ENCODE results near the gene DUSP9. TPM values are rescaled to one million over a fixed set of nuclear protein-coding genes. Genes with fewer than 3 reads are reported as not detected.

DUSP9 gene
- polyA plus RNA-seq, 1 experiment = 0.06 TPM

- ChIA-PET POLR2A (no interaction called here), CTCF (interaction anchor here (0.7 to 1.8 kb wide), 2 partner anchors 57 to 67 kb away, joined by 3 to 7 read pairs; no protein-coding TSS in a partner anchor)
- DNase-seq (ENCODE audit: low read depth) = no peak
- Histone ChIP-seq H3K36me3 (ENCODE audit: control insufficient read depth, insufficient read depth, low read length) (no peaks in the 10 kb centered on the region), H3K27me3 (ENCODE audit: control insufficient read depth, insufficient read depth, low read length) (no peaks in the 10 kb centered on the region), H3K4me3 (ENCODE audit: low read depth, low read length) (no peak overlapping the region)
- TF ChIP-seq CTCF (IDR thresholded peaks at IDR 0.05; ENCODE audit: insufficient read depth, low read depth, low read length) = no peak
These were observed 40.5 kb upstream of the DUSP9 start for GRCh38 chrX:153606503-153606902.

GRCh38 chrX:153608376-153608775, 38.6 kb upstream of the DUSP9 start:
- CTCF ChIA-PET = no interaction called here
- no peak for DNase-seq (ENCODE audit: low read depth)
- H3K4me3 ChIP-seq (ENCODE audit: low read depth, low read length) = no peak overlapping the region
- no peak for TF ChIP-seq CTCF (IDR thresholded peaks at IDR 0.05; ENCODE audit: insufficient read depth, low read depth, low read length)
- no peaks in the 10 kb centered on the region for H3K36me3 ChIP-seq (ENCODE audit: control insufficient read depth, insufficient read depth, low read length)
- H3K27me3 ChIP-seq (ENCODE audit: control insufficient read depth, insufficient read depth, low read length) = no peaks in the 10 kb centered on the region
- POLR2A ChIA-PET = no interaction called here

- ChIA-PET CTCF (interaction anchor here (0.7 to 2.2 kb wide), 13 partner anchors 8 to 414 kb away, joined by 3 to 19 read pairs (median 4); no protein-coding TSS in a partner anchor), POLR2A (no interaction called here)
- TF ChIP-seq CTCF (IDR thresholded peaks at IDR 0.05; ENCODE audit: insufficient read depth, low read depth, low read length) = no peak
- no peak for DNase-seq (ENCODE audit: low read depth)
- Histone ChIP-seq H3K4me3 (ENCODE audit: low read depth, low read length) (no peak overlapping the region), H3K27me3 (ENCODE audit: control insufficient read depth, insufficient read depth, low read length) (no peaks in the 10 kb centered on the region), H3K36me3 (ENCODE audit: control insufficient read depth, insufficient read depth, low read length) (no peaks in the 10 kb centered on the region)
These were observed 38.2 kb upstream of the DUSP9 start for GRCh38 chrX:153608806-153609205.

GRCh38 chrX:153609917-153610835, 36.8 kb upstream of the DUSP9 start:
- Histone ChIP-seq H3K27me3 (ENCODE audit: control insufficient read depth, insufficient read depth, low read length) (0 out of 2 replicates have a peak, but pooled peaks cover 2% of the 10 kb centered on the region), H3K36me3 (ENCODE audit: control insufficient read depth, insufficient read depth, low read length) (no peaks in the 10 kb centered on the region), H3K4me3 (ENCODE audit: low read depth, low read length) (peak overlapping the region; percentile 39)
- peak; percentile 80 for TF ChIP-seq CTCF (IDR thresholded peaks at IDR 0.05; ENCODE audit: insufficient read depth, low read depth, low read length)
- CTCF ChIA-PET = interaction anchor here (0.8 to 2.2 kb wide), 14 partner anchors 8 to 412 kb away, joined by 3 to 19 read pairs (median 4); no protein-coding TSS in a partner anchor
- POLR2A ChIA-PET = interaction anchor here (0.6 kb wide), 1 partner anchor 10 kb away, joined by 5 read pairs; no protein-coding TSS in a partner anchor
- no peak for DNase-seq (ENCODE audit: low read depth)

- Histone ChIP-seq H3K36me3 (ENCODE audit: control insufficient read depth, insufficient read depth, low read length) (no peaks in the 10 kb centered on the region), H3K4me3 (ENCODE audit: low read depth, low read length) (no peak overlapping the region), H3K27me3 (ENCODE audit: control insufficient read depth, insufficient read depth, low read length) (0 out of 2 replicates have a peak, but pooled peaks cover 2% of the 10 kb centered on the region)
- TF ChIP-seq CTCF (IDR thresholded peaks at IDR 0.05; ENCODE audit: insufficient read depth, low read depth, low read length) = no peak
- ChIA-PET CTCF (interaction anchor here (0.8 to 2.2 kb wide), 3 partner anchors 21 to 56 kb away, joined by 3 to 6 read pairs (median 4); no protein-coding TSS in a partner anchor), POLR2A (no interaction called here)
- DNase-seq (ENCODE audit: low read depth) = no peak
These were observed 36.2 kb upstream of the DUSP9 start for GRCh38 chrX:153610836-153611213.

All from BJ (cell line).